ENCODE measurements around the gene PCOLCE2. TPM values are rescaled to one million over a fixed set of nuclear protein-coding genes. Genes with fewer than 3 reads are reported as not detected.

Gene PCOLCE2
- total RNA-seq, 6 experiments from 2014 or later: 0.74 to 17.3 (median 14.6) TPM

- DNase-seq: no peak
- no peak for TF ChIP-seq CTCF (IDR thresholded peaks at IDR 0.05)
- no peaks in the 10 kb centered on the region; the same call in 1 of the 2 replicates for H3K36me3 Mint-ChIP-seq (ENCODE audit: low read depth)
- no peak overlapping the region for H3K27ac Mint-ChIP-seq
- peaks cover 1% of the 10 kb centered on the region for H3K27me3 Mint-ChIP-seq (ENCODE audit: insufficient read depth)
- no peak overlapping the region for H3K4me3 Mint-ChIP-seq
- H3K9me3 Mint-ChIP-seq: no peaks in the 10 kb centered on the region
- H3K4me1 Mint-ChIP-seq (ENCODE audit: low read depth): no peaks in the 10 kb centered on the region
These were observed 70.2 kb downstream of the PCOLCE2 start for GRCh38 chr3:142818651-142819050.

- Mint-ChIP-seq H3K9me3 (no peaks in the 10 kb centered on the region), H3K36me3 (ENCODE audit: low read depth) (no peaks in the 10 kb centered on the region; the same call in 1 of the 2 replicates), H3K4me3 (no peak overlapping the region), H3K27me3 (ENCODE audit: insufficient read depth) (peaks cover 1% of the 10 kb centered on the region), H3K4me1 (ENCODE audit: low read depth) (no peaks in the 10 kb centered on the region), H3K27ac (no peak overlapping the region)
- TF ChIP-seq CTCF (IDR thresholded peaks at IDR 0.05): no peak
- DNase-seq: no peak
These were observed 71.0 kb downstream of the PCOLCE2 start for GRCh38 chr3:142817897-142818296.

- TF ChIP-seq CTCF (IDR thresholded peaks at IDR 0.05): no peak
- Mint-ChIP-seq H3K36me3 (ENCODE audit: low read depth) (no peaks in the 10 kb centered on the region; the same call in 1 of the 2 replicates), H3K4me1 (ENCODE audit: low read depth) (no peaks in the 10 kb centered on the region), H3K4me3 (no peak overlapping the region), H3K27ac (no peak overlapping the region), H3K9me3 (no peaks in the 10 kb centered on the region), H3K27me3 (ENCODE audit: insufficient read depth) (peaks cover 1% of the 10 kb centered on the region)
- DNase-seq: no peak
These were observed 71.5 kb downstream of the PCOLCE2 start for GRCh38 chr3:142817356-142817755.

GRCh38 chr3:142815803-142816202, 73.1 kb downstream of the PCOLCE2 start:
- no peak for TF ChIP-seq CTCF (IDR thresholded peaks at IDR 0.05)
- Mint-ChIP-seq H3K4me1 (ENCODE audit: low read depth) (no peaks in the 10 kb centered on the region), H3K27me3 (ENCODE audit: insufficient read depth) (peaks cover 4% of the 10 kb centered on the region), H3K9me3 (no peaks in the 10 kb centered on the region), H3K27ac (no peak overlapping the region), H3K36me3 (ENCODE audit: low read depth) (no peaks in the 10 kb centered on the region; the same call in 1 of the 2 replicates), H3K4me3 (no peak overlapping the region)
- no peak for DNase-seq

GRCh38 chr3:142809259-142809658, 79.6 kb downstream of the PCOLCE2 start:
- H3K27ac Mint-ChIP-seq: no peak overlapping the region
- no peak for DNase-seq
- H3K4me1 Mint-ChIP-seq (ENCODE audit: low read depth): peaks cover 11% of the 10 kb centered on the region
- H3K27me3 Mint-ChIP-seq (ENCODE audit: insufficient read depth): peaks cover 2% of the 10 kb centered on the region; the same call in 1 of the 2 replicates
- no peak for TF ChIP-seq CTCF (IDR thresholded peaks at IDR 0.05)
- H3K4me3 Mint-ChIP-seq: no peak overlapping the region
- no peaks in the 10 kb centered on the region for H3K9me3 Mint-ChIP-seq
- no peaks in the 10 kb centered on the region for H3K36me3 Mint-ChIP-seq (ENCODE audit: low read depth)

Measured in HFFc6 (cell line).